Vagina (tissue), 2 donors: ENCODE results near the gene CTSS.

Experiments used
- CTCF ChIP-seq, 3 experiments: fragments of 450-650 bp in 2 of 3; fragments of 200-600 bp in 1 of 3; sonication (generic) in 1 of 3; IDR thresholded peaks; one replicate each; pipeline ENCODE4 v1.5.1; 2017 to 2019; ENCODE audit warnings: antibody characterized with exemption in 3 of 3, mild to moderate bottlenecking in 2 of 3, moderate library complexity in 2 of 3
- POLR2A ChIP-seq, 2 donors: fragments of 450-650 bp; IDR thresholded peaks; one replicate each; pipeline ENCODE4 v1.6.1; 2017; ENCODE audit warnings: antibody characterized with exemption in 2 of 2, mild to moderate bottlenecking in 2 of 2, moderate library complexity in 2 of 2
- POLR2AphosphoS5 ChIP-seq, 2 donors: sonication (generic); formaldehyde crosslinking; IDR thresholded peaks; one replicate each; pipeline ENCODE4 v1.9.0; 2017; ENCODE audit warnings: antibody characterized with exemption in 2 of 2, mild to moderate bottlenecking in 2 of 2, low read depth in 1 of 2; ENCODE audit not compliant: insufficient read depth in 1 of 2

DNA sequence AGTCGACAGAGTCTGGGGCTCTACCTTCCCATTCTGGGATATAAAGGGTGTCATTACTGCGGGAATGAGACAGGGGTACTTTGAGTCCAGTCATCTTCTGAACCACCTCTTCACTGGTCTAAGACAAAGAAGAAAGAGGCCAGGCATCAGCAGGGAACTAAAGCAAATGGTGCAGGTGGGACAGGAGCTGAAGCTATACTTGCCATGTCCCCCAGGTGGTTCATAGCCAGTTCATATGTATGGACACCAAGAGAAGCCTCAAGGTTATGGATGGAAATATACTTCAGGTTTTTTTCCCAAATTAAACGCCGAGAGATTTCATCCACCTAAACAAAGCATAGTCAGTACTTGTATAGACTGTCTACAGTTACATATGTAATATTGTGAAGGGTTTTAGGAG lies 40.3 kb upstream of the CTSS start:
- TF ChIP-seq CTCF (IDR thresholded peaks at IDR 0.05): no peak
- no peak for TF ChIP-seq POLR2AphosphoS5 (IDR thresholded peaks at IDR 0.05; ENCODE audit: insufficient read depth in 1 of 2, low read depth in 1 of 2)
- no peak for TF ChIP-seq POLR2A (IDR thresholded peaks at IDR 0.05)
